Stomach (tissue), 4 donors: ENCODE results near the gene ANO1.

Experiments
- EP300 ChIP-seq: sonication (generic); formaldehyde crosslinking; IDR thresholded peaks from one replicate; pipeline ENCODE4 v1.6.1; 2017; ENCODE audit warnings: antibody characterized with exemption
- POLR2A ChIP-seq, 4 donors: fragments of 450-650 bp; IDR thresholded peaks; one replicate each; pipeline ENCODE4 v1.6.1; 2016; ENCODE audit warnings: antibody characterized with exemption in 4 of 4, control low read depth in 2 of 4, mild to moderate bottlenecking in 1 of 4, moderate library complexity in 1 of 4
- POLR2AphosphoS5 ChIP-seq, 3 donors: sonication (generic); formaldehyde crosslinking; IDR thresholded peaks; one replicate each; pipeline ENCODE4 v1.6.1; 2016; ENCODE audit warnings: antibody characterized with exemption in 3 of 3
- TF ChIP-seq, protein P1 (sequence below), 7 experiments: fragments of 450-650 bp in 4 of 7; fragments of 200-600 bp in 3 of 7; sonication (generic) in 3 of 7; IDR thresholded peaks; one replicate each; pipeline ENCODE4 v1.5.1; 2016 to 2019; ENCODE audit warnings: antibody characterized with exemption in 7 of 7, control low read depth in 2 of 7, mild to moderate bottlenecking in 1 of 7

DNA sequence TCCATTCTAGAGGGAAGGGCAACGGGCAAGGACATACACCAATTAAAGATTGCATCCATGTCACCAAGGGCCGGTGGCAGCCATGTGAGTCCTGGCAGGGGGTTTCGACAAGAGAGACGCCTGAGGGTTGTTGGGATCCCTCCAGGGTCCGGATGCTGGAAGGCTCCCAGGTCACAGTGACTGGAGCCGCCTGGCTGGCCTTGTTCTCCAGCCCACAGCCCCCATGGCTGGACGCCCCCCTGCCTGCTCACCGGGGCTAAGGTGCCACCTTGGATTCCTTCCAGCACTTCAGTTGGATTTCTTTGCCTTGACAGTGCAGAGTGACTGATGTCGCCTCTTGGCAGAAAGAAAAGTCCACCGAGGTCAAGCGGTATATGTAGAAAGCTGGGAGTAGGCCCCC is 42.6 kb downstream of the ANO1 start:
- TF ChIP-seq, protein P1, sequence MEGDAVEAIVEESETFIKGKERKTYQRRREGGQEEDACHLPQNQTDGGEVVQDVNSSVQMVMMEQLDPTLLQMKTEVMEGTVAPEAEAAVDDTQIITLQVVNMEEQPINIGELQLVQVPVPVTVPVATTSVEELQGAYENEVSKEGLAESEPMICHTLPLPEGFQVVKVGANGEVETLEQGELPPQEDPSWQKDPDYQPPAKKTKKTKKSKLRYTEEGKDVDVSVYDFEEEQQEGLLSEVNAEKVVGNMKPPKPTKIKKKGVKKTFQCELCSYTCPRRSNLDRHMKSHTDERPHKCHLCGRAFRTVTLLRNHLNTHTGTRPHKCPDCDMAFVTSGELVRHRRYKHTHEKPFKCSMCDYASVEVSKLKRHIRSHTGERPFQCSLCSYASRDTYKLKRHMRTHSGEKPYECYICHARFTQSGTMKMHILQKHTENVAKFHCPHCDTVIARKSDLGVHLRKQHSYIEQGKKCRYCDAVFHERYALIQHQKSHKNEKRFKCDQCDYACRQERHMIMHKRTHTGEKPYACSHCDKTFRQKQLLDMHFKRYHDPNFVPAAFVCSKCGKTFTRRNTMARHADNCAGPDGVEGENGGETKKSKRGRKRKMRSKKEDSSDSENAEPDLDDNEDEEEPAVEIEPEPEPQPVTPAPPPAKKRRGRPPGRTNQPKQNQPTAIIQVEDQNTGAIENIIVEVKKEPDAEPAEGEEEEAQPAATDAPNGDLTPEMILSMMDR (IDR thresholded peaks at IDR 0.05): no peak
- no peak for TF ChIP-seq EP300
- TF ChIP-seq POLR2A (IDR thresholded peaks at IDR 0.05): no peak
- TF ChIP-seq POLR2AphosphoS5 (IDR thresholded peaks at IDR 0.05): no peak
